Liver (tissue), 9 donors: ENCODE results near the gene SH3BP2. TPM values are rescaled to one million over a fixed set of nuclear protein-coding genes. Genes with fewer than 3 reads are reported as not detected.
A peak's percentile ranks its signal among the peaks of the same experiment; 100 is the strongest.

Source experiments
- DNase-seq: peaks from one replicate; pipeline ENCODE4 v3.0.0-alpha.2; 2017; ENCODE audit warnings: low spot score
- H3K27ac ChIP-seq, 2 donors: one replicate each; pipeline ENCODE4 v1.7.0; 2013; ENCODE audit warnings: inconsistent platforms in 2 of 2, low read length in 2 of 2, control low read depth in 1 of 2, low read depth in 1 of 2, mild to moderate bottlenecking in 1 of 2
- H3K27me3 ChIP-seq, 4 donors: one replicate each; pipeline versions ENCODE4 v1.6.1 to v1.7.0; 2013; ENCODE audit warnings: low read length in 3 of 4, inconsistent platforms in 1 of 4, mild to moderate bottlenecking in 1 of 4, moderate library complexity in 1 of 4; ENCODE audit not compliant: control insufficient read depth in 4 of 4, insufficient read depth in 4 of 4
- H3K36me3 ChIP-seq, 4 donors: one replicate each; pipeline versions ENCODE4 v1.6.1 to v1.7.0; 2013; ENCODE audit warnings: low read length in 3 of 4, mild to moderate bottlenecking in 3 of 4, low read depth in 1 of 4, moderate library complexity in 1 of 4; ENCODE audit not compliant: control insufficient read depth in 4 of 4, insufficient read depth in 3 of 4
- H3K4me1 ChIP-seq, 4 donors: one replicate each; pipeline versions ENCODE4 v1.6.1 to v1.7.0; 2013; ENCODE audit warnings: low read length in 3 of 4, mild to moderate bottlenecking in 3 of 4, moderate library complexity in 1 of 4; ENCODE audit not compliant: control insufficient read depth in 4 of 4, insufficient read depth in 4 of 4
- H3K4me3 ChIP-seq, 3 donors: one replicate each; pipeline versions ENCODE4 v1.6.1 to v1.7.0; 2013; ENCODE audit warnings: low read length in 3 of 3, control low read depth in 1 of 3, low read depth in 1 of 3, mild to moderate bottlenecking in 1 of 3
- H3K9ac ChIP-seq, 2 donors: one replicate each; pipeline ENCODE4 v1.7.0; 2013; ENCODE audit warnings: low read length in 2 of 2, mild to moderate bottlenecking in 2 of 2, moderate library complexity in 2 of 2, control low read depth in 1 of 2, low read depth in 1 of 2
- H3K9me3 ChIP-seq, 4 donors: one replicate each; pipeline versions ENCODE4 v1.6.1 to v1.7.0; 2013; ENCODE audit warnings: low read length in 3 of 4; ENCODE audit not compliant: control insufficient read depth in 4 of 4
- EGR1 ChIP-seq, 2 donors: IDR thresholded peaks; 2 replicates each; pipeline ENCODE4 v1.6.1; 2016 to 2018; ENCODE audit warnings: antibody characterized with exemption in 2 of 2, low read depth in 2 of 2
- FOXA1 ChIP-seq: IDR thresholded peaks from 2 replicates; pipeline ENCODE4 v1.6.1; 2016; ENCODE audit warnings: antibody characterized with exemption
- FOXA2 ChIP-seq: IDR thresholded peaks from 2 replicates; pipeline ENCODE4 v1.6.1; 2016; ENCODE audit warnings: antibody characterized with exemption
- GABPA ChIP-seq, 2 donors: IDR thresholded peaks in 1 of 2; conservative IDR thresholded peaks in 1 of 2; 2 replicates each; pipeline ENCODE4 v1.6.1; 2016; ENCODE audit warnings: antibody characterized with exemption in 2 of 2, mild to moderate bottlenecking in 1 of 2, moderate library complexity in 1 of 2
- HNF4A ChIP-seq, 2 donors: conservative IDR thresholded peaks; 2 replicates each; pipeline ENCODE4 v1.6.1; 2016; ENCODE audit warnings: antibody characterized with exemption in 2 of 2, mild to moderate bottlenecking in 2 of 2
- HNF4G ChIP-seq: IDR thresholded peaks from 2 replicates; pipeline ENCODE4 v1.6.1; 2016; ENCODE audit warnings: antibody characterized with exemption
- JUND ChIP-seq, 2 donors: IDR thresholded peaks; 2 replicates each; pipeline ENCODE4 v1.6.1; 2016; ENCODE audit warnings: antibody characterized with exemption in 2 of 2
- NR2F2 ChIP-seq: IDR thresholded peaks from 2 replicates; pipeline ENCODE4 v1.6.1; 2016; ENCODE audit warnings: antibody characterized with exemption
- RAD21 ChIP-seq, 2 donors: IDR thresholded peaks; 2 replicates each; pipeline ENCODE4 v1.6.1; 2016; ENCODE audit warnings: antibody characterized with exemption in 2 of 2, mild to moderate bottlenecking in 2 of 2
- RXRA ChIP-seq, 2 donors: IDR thresholded peaks; 2 replicates each; pipeline ENCODE4 v1.6.1; 2017 to 2018; ENCODE audit warnings: antibody characterized with exemption in 2 of 2, mild to moderate bottlenecking in 1 of 2
- SP1 ChIP-seq: IDR thresholded peaks from 2 replicates; pipeline ENCODE4 v1.6.1; 2018; ENCODE audit warnings: antibody characterized with exemption, mild to moderate bottlenecking
- TAF1 ChIP-seq: conservative IDR thresholded peaks from 2 replicates; pipeline ENCODE4 v1.6.1; 2016; ENCODE audit warnings: antibody characterized with exemption, mild to moderate bottlenecking
- YY1 ChIP-seq: IDR thresholded peaks from 2 replicates; pipeline ENCODE4 v1.6.1; 2016; ENCODE audit warnings: antibody characterized with exemption, mild to moderate bottlenecking
- WGBS: extraction: QIAGEN DNeasy Blood & Tissue Kit; methylation state at CpG from one replicate; pipeline ENCODE4 v1.1.7; 2013; 5-methylcytosine and 5-hydroxymethylcytosine counted together
- polyA plus RNA-seq, 2 donors: library from polyadenylated mRNA; stranded (reverse) in 1 of 2; unstranded in 1 of 2; fragments of 200-250 nt in 1 of 2; fragments of >200 nt in 1 of 2; fragmentation: Nextera tagmentation in 1 of 2; extraction: Ambion mirVana in 1 of 2; gene quantifications; one replicate each; pipeline versions ENCODE4 v1.2.1 to v1.2.3, GENCODE V29; 2013 to 2015
- total RNA-seq, 2 donors: library from RNA; depleted of rRNA; stranded (reverse); fragments of >200 nt; gene quantifications; one replicate each; pipeline ENCODE4 v1.2.3, GENCODE V29; 2014
- TF ChIP-seq, protein P1 (sequence below): fragments of 150-350 bp; IDR thresholded peaks from 2 replicates; pipeline ENCODE4 v1.5.1; 2017; ENCODE audit warnings: improper control_type of control experiment, low read depth, low read length; ENCODE audit not compliant: missing input control
- TF ChIP-seq, protein P2 (sequence below): IDR thresholded peaks from 2 replicates; pipeline ENCODE4 v1.6.1; 2016; ENCODE audit warnings: antibody characterized with exemption
- TF ChIP-seq, protein P3 (sequence below): IDR thresholded peaks from 2 replicates; pipeline ENCODE4 v1.6.1; 2016; ENCODE audit warnings: antibody characterized with exemption, mild to moderate bottlenecking
- TF ChIP-seq, protein P4 (sequence below): IDR thresholded peaks from 2 replicates; pipeline ENCODE4 v1.6.1; 2016; ENCODE audit warnings: antibody characterized with exemption
- TF ChIP-seq, protein P5 (sequence below): IDR thresholded peaks from 2 replicates; pipeline ENCODE4 v1.6.1; 2016; ENCODE audit warnings: antibody characterized with exemption
- donor health status: healthy.
- donor health status: healthy.
- donor health status: healthy.
- donor health status: healthy.
- donor health status: healthy.

The SH3BP2 gene
- total and polyA plus RNA-seq, 4 donors: 17.9 to 80.2 (median 38.5) TPM

DNA sequence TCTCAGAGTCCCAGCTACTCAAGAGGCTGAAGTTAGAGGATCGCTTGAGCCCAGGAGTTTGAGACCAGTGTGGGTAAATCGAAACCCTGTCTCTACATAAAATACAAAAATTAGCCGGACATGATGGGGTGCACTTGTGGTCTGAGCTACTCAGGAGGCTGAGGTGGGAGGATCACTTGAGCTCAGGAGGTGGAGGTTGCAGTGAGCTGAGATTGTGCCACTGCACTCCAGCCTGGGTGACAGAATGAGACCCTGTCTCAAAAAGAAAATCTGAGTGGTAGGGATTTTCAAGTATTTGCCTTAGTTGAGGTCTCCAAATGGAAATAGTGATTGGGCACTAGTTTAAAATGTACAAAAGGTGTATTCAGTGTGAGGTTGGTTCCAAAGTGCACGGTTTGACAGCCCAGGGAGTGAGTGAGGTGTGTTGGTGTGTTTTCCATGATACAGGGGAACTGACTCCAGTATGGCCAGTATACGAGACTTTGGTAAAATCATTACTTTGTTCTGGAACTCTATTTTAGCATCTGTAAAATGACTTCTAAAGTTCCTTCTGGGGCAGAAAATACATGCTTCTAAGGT is 64.6 kb downstream of the SH3BP2 start:
- Histone ChIP-seq H3K27me3 (no peaks in the 10 kb centered on the region), H3K9me3 (no peaks in the 10 kb centered on the region), H3K4me1 (peaks cover 7 to 36% (median 30%) of the 10 kb centered on the region in 4 donors), H3K27ac (no peak overlapping the region), H3K9ac (no peak overlapping the region), H3K4me3 (no peak overlapping the region), H3K36me3 (peaks cover 0 to 6% (median 2%) of the 10 kb centered on the region in 4 donors)
- TF ChIP-seq RXRA (IDR thresholded peaks at IDR 0.05): peak in 1 of 2 donors; percentile 7
- peak; percentile 39 to 56 for TF ChIP-seq HNF4A (conservative IDR thresholded peaks at IDR 0.05)
- TF ChIP-seq, protein P1, sequence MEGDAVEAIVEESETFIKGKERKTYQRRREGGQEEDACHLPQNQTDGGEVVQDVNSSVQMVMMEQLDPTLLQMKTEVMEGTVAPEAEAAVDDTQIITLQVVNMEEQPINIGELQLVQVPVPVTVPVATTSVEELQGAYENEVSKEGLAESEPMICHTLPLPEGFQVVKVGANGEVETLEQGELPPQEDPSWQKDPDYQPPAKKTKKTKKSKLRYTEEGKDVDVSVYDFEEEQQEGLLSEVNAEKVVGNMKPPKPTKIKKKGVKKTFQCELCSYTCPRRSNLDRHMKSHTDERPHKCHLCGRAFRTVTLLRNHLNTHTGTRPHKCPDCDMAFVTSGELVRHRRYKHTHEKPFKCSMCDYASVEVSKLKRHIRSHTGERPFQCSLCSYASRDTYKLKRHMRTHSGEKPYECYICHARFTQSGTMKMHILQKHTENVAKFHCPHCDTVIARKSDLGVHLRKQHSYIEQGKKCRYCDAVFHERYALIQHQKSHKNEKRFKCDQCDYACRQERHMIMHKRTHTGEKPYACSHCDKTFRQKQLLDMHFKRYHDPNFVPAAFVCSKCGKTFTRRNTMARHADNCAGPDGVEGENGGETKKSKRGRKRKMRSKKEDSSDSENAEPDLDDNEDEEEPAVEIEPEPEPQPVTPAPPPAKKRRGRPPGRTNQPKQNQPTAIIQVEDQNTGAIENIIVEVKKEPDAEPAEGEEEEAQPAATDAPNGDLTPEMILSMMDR: no peak
- peak; percentile 10 for TF ChIP-seq SP1
- no peak for TF ChIP-seq TAF1
- WGBS: 84% methylated on average over 5 of the region's 5 CpGs
- DNase-seq: no peak

DNA sequence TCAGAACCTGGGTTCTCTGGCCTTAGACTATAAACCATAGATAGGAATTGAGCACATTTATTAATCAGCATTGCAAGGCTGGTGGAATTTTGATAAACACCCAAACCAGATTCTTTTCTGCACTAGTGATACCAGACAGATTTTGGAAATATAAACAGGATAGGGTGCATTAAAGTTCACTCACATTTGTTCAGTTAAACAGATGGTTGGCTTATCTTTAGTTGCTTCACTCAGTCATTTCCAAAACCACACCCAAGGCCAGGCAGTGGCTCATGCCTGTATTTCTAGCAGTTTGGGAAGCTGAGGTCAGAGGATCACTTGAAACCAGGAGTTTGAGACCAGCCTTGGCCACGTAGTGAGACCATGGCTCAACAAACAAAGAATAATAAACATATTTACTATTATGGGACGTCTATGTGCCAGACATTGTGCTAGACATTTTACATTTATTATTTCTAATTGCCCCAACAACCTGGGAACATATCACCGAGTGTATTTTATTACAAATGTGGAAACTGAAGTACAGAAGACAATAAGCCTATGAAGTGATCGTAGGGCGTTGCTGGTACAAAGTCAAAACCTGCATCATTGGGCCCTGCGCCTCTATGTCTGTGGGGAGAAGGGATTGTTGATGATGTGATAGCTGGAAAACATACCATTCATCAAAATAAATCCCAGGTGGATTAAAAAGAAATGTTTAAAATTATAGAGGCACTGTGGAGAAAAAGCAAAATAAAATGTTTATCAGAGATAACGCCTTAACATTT is 65.7 kb downstream of the SH3BP2 start:
- H3K27ac ChIP-seq: peak overlapping the region; percentile 39 to 67
- WGBS: 63% methylated on average over 7 of the region's 7 CpGs
- no peak for DNase-seq
- no peaks in the 10 kb centered on the region for H3K27me3 ChIP-seq
- H3K4me3 ChIP-seq: no peak overlapping the region
- TF ChIP-seq JUND (IDR thresholded peaks at IDR 0.05): peak in 1 of 2 donors; percentile 46
- TF ChIP-seq HNF4G: no peak
- peak; percentile 37 to 47 for TF ChIP-seq RAD21 (IDR thresholded peaks at IDR 0.05)
- TF ChIP-seq, protein P2, sequence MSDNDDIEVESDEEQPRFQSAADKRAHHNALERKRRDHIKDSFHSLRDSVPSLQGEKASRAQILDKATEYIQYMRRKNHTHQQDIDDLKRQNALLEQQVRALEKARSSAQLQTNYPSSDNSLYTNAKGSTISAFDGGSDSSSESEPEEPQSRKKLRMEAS: peak; percentile 75
- TF ChIP-seq, protein P3, sequence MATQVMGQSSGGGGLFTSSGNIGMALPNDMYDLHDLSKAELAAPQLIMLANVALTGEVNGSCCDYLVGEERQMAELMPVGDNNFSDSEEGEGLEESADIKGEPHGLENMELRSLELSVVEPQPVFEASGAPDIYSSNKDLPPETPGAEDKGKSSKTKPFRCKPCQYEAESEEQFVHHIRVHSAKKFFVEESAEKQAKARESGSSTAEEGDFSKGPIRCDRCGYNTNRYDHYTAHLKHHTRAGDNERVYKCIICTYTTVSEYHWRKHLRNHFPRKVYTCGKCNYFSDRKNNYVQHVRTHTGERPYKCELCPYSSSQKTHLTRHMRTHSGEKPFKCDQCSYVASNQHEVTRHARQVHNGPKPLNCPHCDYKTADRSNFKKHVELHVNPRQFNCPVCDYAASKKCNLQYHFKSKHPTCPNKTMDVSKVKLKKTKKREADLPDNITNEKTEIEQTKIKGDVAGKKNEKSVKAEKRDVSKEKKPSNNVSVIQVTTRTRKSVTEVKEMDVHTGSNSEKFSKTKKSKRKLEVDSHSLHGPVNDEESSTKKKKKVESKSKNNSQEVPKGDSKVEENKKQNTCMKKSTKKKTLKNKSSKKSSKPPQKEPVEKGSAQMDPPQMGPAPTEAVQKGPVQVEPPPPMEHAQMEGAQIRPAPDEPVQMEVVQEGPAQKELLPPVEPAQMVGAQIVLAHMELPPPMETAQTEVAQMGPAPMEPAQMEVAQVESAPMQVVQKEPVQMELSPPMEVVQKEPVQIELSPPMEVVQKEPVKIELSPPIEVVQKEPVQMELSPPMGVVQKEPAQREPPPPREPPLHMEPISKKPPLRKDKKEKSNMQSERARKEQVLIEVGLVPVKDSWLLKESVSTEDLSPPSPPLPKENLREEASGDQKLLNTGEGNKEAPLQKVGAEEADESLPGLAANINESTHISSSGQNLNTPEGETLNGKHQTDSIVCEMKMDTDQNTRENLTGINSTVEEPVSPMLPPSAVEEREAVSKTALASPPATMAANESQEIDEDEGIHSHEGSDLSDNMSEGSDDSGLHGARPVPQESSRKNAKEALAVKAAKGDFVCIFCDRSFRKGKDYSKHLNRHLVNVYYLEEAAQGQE: peak; percentile 66
- TF ChIP-seq NR2F2: peak; percentile 82
- TF ChIP-seq, protein P4, sequence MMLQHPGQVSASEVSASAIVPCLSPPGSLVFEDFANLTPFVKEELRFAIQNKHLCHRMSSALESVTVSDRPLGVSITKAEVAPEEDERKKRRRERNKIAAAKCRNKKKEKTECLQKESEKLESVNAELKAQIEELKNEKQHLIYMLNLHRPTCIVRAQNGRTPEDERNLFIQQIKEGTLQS: peak; percentile 23
- TF ChIP-seq, protein P5, sequence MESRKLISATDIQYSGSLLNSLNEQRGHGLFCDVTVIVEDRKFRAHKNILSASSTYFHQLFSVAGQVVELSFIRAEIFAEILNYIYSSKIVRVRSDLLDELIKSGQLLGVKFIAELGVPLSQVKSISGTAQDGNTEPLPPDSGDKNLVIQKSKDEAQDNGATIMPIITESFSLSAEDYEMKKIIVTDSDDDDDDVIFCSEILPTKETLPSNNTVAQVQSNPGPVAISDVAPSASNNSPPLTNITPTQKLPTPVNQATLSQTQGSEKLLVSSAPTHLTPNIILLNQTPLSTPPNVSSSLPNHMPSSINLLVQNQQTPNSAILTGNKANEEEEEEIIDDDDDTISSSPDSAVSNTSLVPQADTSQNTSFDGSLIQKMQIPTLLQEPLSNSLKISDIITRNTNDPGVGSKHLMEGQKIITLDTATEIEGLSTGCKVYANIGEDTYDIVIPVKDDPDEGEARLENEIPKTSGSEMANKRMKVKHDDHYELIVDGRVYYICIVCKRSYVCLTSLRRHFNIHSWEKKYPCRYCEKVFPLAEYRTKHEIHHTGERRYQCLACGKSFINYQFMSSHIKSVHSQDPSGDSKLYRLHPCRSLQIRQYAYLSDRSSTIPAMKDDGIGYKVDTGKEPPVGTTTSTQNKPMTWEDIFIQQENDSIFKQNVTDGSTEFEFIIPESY: peak; percentile 42
- TF ChIP-seq EGR1 (IDR thresholded peaks at IDR 0.05; ENCODE audit: low read depth in 2 of 2): peak in 1 of 2 donors; percentile 58
- TF ChIP-seq RXRA (IDR thresholded peaks at IDR 0.05): peak; percentile 94 to 95
- TF ChIP-seq TAF1: no peak
- peak; percentile 51 for TF ChIP-seq YY1
- TF ChIP-seq SP1: peak; percentile 70
- TF ChIP-seq GABPA (IDR thresholded peaks at IDR 0.05 in 1 of 2, conservative IDR thresholded peaks at IDR 0.05 in 1 of 2): peak in 1 of 2 donors; percentile 25
- TF ChIP-seq FOXA1: peak; percentile 74
- peak; percentile 26 for TF ChIP-seq FOXA2
- peak; percentile 66 to 71 for TF ChIP-seq HNF4A (conservative IDR thresholded peaks at IDR 0.05)
- TF ChIP-seq, protein P1: no peak
- no peaks in the 10 kb centered on the region for H3K9me3 ChIP-seq
- H3K4me1 ChIP-seq: peaks cover 7 to 36% (median 29%) of the 10 kb centered on the region in 4 donors
- no peak overlapping the region for H3K9ac ChIP-seq
- H3K36me3 ChIP-seq: peaks cover 0 to 6% (median 2%) of the 10 kb centered on the region in 4 donors
